GM12878 (cell line): ENCODE measurements around the gene SERPINA4. TPM values are rescaled to one million over a fixed set of nuclear protein-coding genes. Genes with fewer than 3 reads are reported as not detected.

Experiments used
- ATAC-seq: fragments of 200-7000 bp; cut with Tn5 transposase; 3 replicates; pipeline ENCODE4 v1.9.1; 2020; ENCODE audit warnings: mild to moderate bottlenecking, moderate library complexity
- BruUV-seq: library from RNA; stranded (reverse); fragments of 400-500 nt; replicated peaks from 2 replicates; lab custom pipeline; 2021; lab: Mats Ljungman, UMichigan
- CTCF ChIA-PET: fragments of 300-600 bp; sonication (Branson Sonifier 250); formaldehyde crosslinking; extraction: SDS; loops from one replicate; lab custom pipeline; 2021; ENCODE audit warnings: inconsistent platforms; lab: Yijun Ruan, JAX
- POLR2A ChIA-PET: fragments of 350-600 bp; formaldehyde crosslinking; extraction: SDS; loops from one replicate; lab custom pipeline; 2021; ENCODE audit warnings: inconsistent platforms; lab: Charles Lee
- RAD21 ChIA-PET: fragments of 300-600 bp; sonication (Branson Sonifier 250); formaldehyde crosslinking; loops from one replicate; lab custom pipeline; 2023; ENCODE audit warnings: antibody characterized with exemption; ENCODE audit not compliant: unreplicated experiment; lab: Charles Lee
- SMC1A ChIA-PET: fragments of 300-600 bp; sonication (Branson Sonifier 250); formaldehyde crosslinking; loops from one replicate; lab custom pipeline; 2023; ENCODE audit not compliant: unreplicated experiment, uncharacterized antibody; lab: Charles Lee
- DNase-seq: peaks from one replicate; pipeline ENCODE4 v3.0.0-alpha.2; 2011; ENCODE audit warnings: low read depth, low spot score
- FAIRE-seq: peaks from 3 replicates; lab custom pipeline; 2011; peaks lifted over from hg19 to GRCh38; lab: Jason Lieb, UNC
- H2AFZ ChIP-seq: 2 replicates; pipeline ENCODE4 v1.6.0; 2011; ENCODE audit warnings: low read depth, low read length, control low read depth; ENCODE audit not compliant: control insufficient read depth
- H3K27ac ChIP-seq: 2 replicates; pipeline ENCODE4 v1.5.1; 2011; ENCODE audit warnings: control low read depth; ENCODE audit not compliant: control insufficient read depth, insufficient read depth
- H3K27me3 ChIP-seq, 2 experiments: replicated peaks in 1 of 2; 2 replicates each; pipeline versions ENCODE4 v1.6.0 to v1.6.1; 2011; ENCODE audit warnings: low read length in 1 of 2; ENCODE audit not compliant: control insufficient read depth in 2 of 2, insufficient read depth in 2 of 2
- H3K36me3 ChIP-seq, 2 experiments: 2 replicates each; pipeline ENCODE4 v1.5.1; 2011; ENCODE audit warnings: low read length in 1 of 2; ENCODE audit not compliant: control insufficient read depth in 2 of 2, insufficient read depth in 2 of 2
- H3K4me1 ChIP-seq: 2 replicates; pipeline ENCODE4 v1.6.1; 2011; ENCODE audit warnings: mild to moderate bottlenecking, low read length, moderate library complexity, mixed read lengths; ENCODE audit not compliant: control insufficient read depth, insufficient read depth
- H3K4me2 ChIP-seq: 2 replicates; pipeline ENCODE4 v1.6.0; 2011; ENCODE audit warnings: control low read depth; ENCODE audit not compliant: control insufficient read depth, insufficient read depth
- H3K4me3 ChIP-seq: fragments of 200-600 bp; sonication (generic); 2 replicates; pipeline ENCODE4 v1.5.1; 2016
- H3K79me2 ChIP-seq: 2 replicates; pipeline ENCODE4 v1.6.0; 2011; ENCODE audit warnings: low read length; ENCODE audit not compliant: control insufficient read depth, insufficient read depth
- H3K9ac ChIP-seq: 2 replicates; pipeline ENCODE4 v1.8.0; 2011; ENCODE audit warnings: low read length, control low read depth, mixed read lengths; ENCODE audit not compliant: control insufficient read depth, insufficient read depth
- H3K9me3 ChIP-seq: replicated peaks from 3 replicates; pipeline ENCODE4 v1.5.1; 2011; ENCODE audit warnings: mild to moderate bottlenecking, low read length; ENCODE audit not compliant: control insufficient read depth, insufficient read depth
- H4K20me1 ChIP-seq: 2 replicates; pipeline ENCODE4 v1.6.0; 2011; ENCODE audit not compliant: control insufficient read depth, insufficient read depth
- BCL3 ChIP-seq: IDR thresholded peaks from 2 replicates; pipeline ENCODE4 v1.6.1; 2011; ENCODE audit warnings: borderline replicate concordance, low read depth, mild to moderate bottlenecking, moderate library complexity, low read length; ENCODE audit not compliant: insufficient read depth, poor library complexity, severe bottlenecking
- CEBPZ ChIP-seq: fragments of 150-350 bp; IDR thresholded peaks from 2 replicates; pipeline ENCODE4 v1.6.1; 2016; ENCODE audit warnings: low read depth, low read length
- CTCF ChIP-seq, 3 experiments: IDR thresholded peaks in 2 of 3; conservative IDR thresholded peaks in 1 of 3; 2 replicates each; pipeline ENCODE4 v1.5.1; 2011; ENCODE audit warnings: low read depth in 3 of 3, low read length in 3 of 3, mild to moderate bottlenecking in 3 of 3, control low read depth in 2 of 3, moderate library complexity in 2 of 3, inconsistent platforms in 1 of 3, mixed read lengths in 1 of 3; ENCODE audit not compliant: control insufficient read depth in 2 of 3, insufficient read depth in 1 of 3; ENCODE audit errors: extremely low read depth in 1 of 3
- EGR1 ChIP-seq, 2 experiments: IDR thresholded peaks; 1 replicate in 1 of 2; 2 replicates in 1 of 2; pipeline ENCODE4 v1.6.1; 2011 to 2012; ENCODE audit warnings: low read depth in 2 of 2, low read length in 2 of 2, borderline replicate concordance in 1 of 2, mild to moderate bottlenecking in 1 of 2, moderate library complexity in 1 of 2
- GABPA ChIP-seq: IDR thresholded peaks from 2 replicates; pipeline ENCODE4 v1.6.1; 2014; ENCODE audit warnings: antibody characterized with exemption, low read depth, mild to moderate bottlenecking, inconsistent platforms
- IRF4 ChIP-seq: IDR thresholded peaks from 2 replicates; pipeline ENCODE4 v1.6.1; 2011; ENCODE audit warnings: low read depth, low read length
- KLF5 ChIP-seq: fragments of 450-650 bp; IDR thresholded peaks from 2 replicates; pipeline ENCODE4 v1.6.1; 2014; ENCODE audit warnings: mild to moderate bottlenecking; ENCODE audit not compliant: partially characterized antibody
- NFYA ChIP-seq: IDR thresholded peaks from 2 replicates; pipeline ENCODE4 v1.6.1; 2011; ENCODE audit warnings: low read depth, mild to moderate bottlenecking, low read length, improper control_type of control experiment, borderline replicate concordance
- PBX3 ChIP-seq: IDR thresholded peaks from 2 replicates; pipeline ENCODE4 v1.6.1; 2011; ENCODE audit warnings: mild to moderate bottlenecking, low read depth, low read length, moderate library complexity; ENCODE audit not compliant: insufficient replicate concordance
- POLR2AphosphoS2 ChIP-seq: IDR thresholded peaks from 2 replicates; pipeline ENCODE4 v1.6.1; 2011; ENCODE audit warnings: low read depth, mild to moderate bottlenecking, low read length, improper control_type of control experiment, moderate library complexity
- RELB ChIP-seq: fragments of 450-650 bp; IDR thresholded peaks from 2 replicates; pipeline ENCODE4 v1.6.1; 2017; ENCODE audit warnings: low read depth, mild to moderate bottlenecking, moderate library complexity
- SIX5 ChIP-seq: IDR thresholded peaks from 2 replicates; pipeline ENCODE4 v1.6.1; 2011; ENCODE audit warnings: mild to moderate bottlenecking, low read depth, low read length, moderate library complexity; ENCODE audit not compliant: severe bottlenecking
- TCF7 ChIP-seq: IDR thresholded peaks from 2 replicates; pipeline ENCODE4 v1.6.1; 2014; ENCODE audit warnings: antibody characterized with exemption, borderline replicate concordance
- ZNF24 ChIP-seq: fragments of 450-650 bp; IDR thresholded peaks from 2 replicates; pipeline ENCODE4 v1.6.1; 2017; ENCODE audit warnings: antibody characterized with exemption, mild to moderate bottlenecking
- WGBS: methylation state at CpG from one replicate; pipeline ENCODE4 v1.1.6; 2016; ENCODE audit warnings: low lambda C conversion rate; ENCODE audit not compliant: insufficient replicate concordance, insufficient coverage; ENCODE audit errors: missing lambda C conversion rate; 5-methylcytosine and 5-hydroxymethylcytosine counted together
- in situ Hi-C: fragments of 300-500 bp; cut with MboI; formaldehyde crosslinking; loops from 9 replicates; pipeline ENCODE4 v1.14.3; 2018; ENCODE audit warnings: mixed read lengths
- intact Hi-C: fragments of 100-400 bp; cut with micrococcal nuclease; formaldehyde crosslinking; loops from one replicate; pipeline ENCODE4 v1.14.2; 2022; ENCODE audit not compliant: unreplicated experiment
- polyA plus RNA-seq, 11 experiments: library from polyadenylated mRNA; depleted of rRNA in 4 of 11; unstranded in 6 of 11; stranded (reverse) in 5 of 11; fragments of >200 nt; fragmentation: Nextera tagmentation in 4 of 11; fragmentation: Illumina TruSeq in 1 of 11; extraction: Ambion mirVana in 4 of 11; extraction: Trizol in 1 of 11; gene quantifications; 1 replicate in 1 of 11; 2 replicates in 10 of 11; pipeline versions ENCODE4 v1.2.1 to v1.2.3, GENCODE V29; 2011 to 2016; ENCODE audit warnings: inconsistent platforms in 2 of 11, missing spikeins in 2 of 11, low read depth in 1 of 11
- total RNA-seq, 4 experiments: library from RNA; depleted of rRNA in 3 of 4; stranded (reverse); fragments of >200 nt in 3 of 4; fragmentation: Illumina TruSeq in 1 of 4; extraction: Trizol in 1 of 4; gene quantifications; 2 replicates each; pipeline versions ENCODE4 v1.2.1 to v1.2.3, GENCODE V29; 2013 to 2021

SERPINA4 gene
- total and polyA plus RNA-seq, 10 of the 15 experiments (the other 5 are each of a cell fraction or from before 2014, with no cell fraction given): 0.13 TPM; not detected in 9

GRCh38 chr14:94595912-94596311 lies 34.7 kb downstream of the SERPINA4 start:
- Histone ChIP-seq H3K4me3 (no peak overlapping the region), H3K4me1 (no peaks in the 10 kb centered on the region), H3K9ac (no peak overlapping the region), H3K36me3 (no peaks in the 10 kb centered on the region), H3K4me2 (no peak overlapping the region), H4K20me1 (no peaks in the 10 kb centered on the region), H3K27me3 (no peaks in the 10 kb centered on the region; a peak in 2 of 4 replicates), H3K79me2 (no peaks in the 10 kb centered on the region), H2AFZ (no peak overlapping the region), H3K9me3 (no peaks in the 10 kb centered on the region), H3K27ac (no peak overlapping the region)
- DNase-seq (no peak), ATAC-seq (no peak), FAIRE-seq (no peak)
- WGBS: 29% methylated on average over 2 of the region's 2 CpGs
- intact Hi-C loops (no loop called here), in situ Hi-C loops (no loop called here)
- ChIA-PET POLR2A (no interaction called here), RAD21 (no interaction called here), SMC1A (no interaction called here), CTCF (no interaction called here)
- BruUV-seq: no TSS peak
- TF ChIP-seq NFYA: no peak
- TF ChIP-seq BCL3: no peak
- no peak for TF ChIP-seq GABPA
- TF ChIP-seq IRF4: no peak
- TF ChIP-seq KLF5: no peak
- TF ChIP-seq EGR1 (IDR thresholded peaks at IDR 0.05; ENCODE audit: borderline replicate concordance in 1 of 2, low read depth in 2 of 2, low read length in 2 of 2): no peak
- no peak for TF ChIP-seq SIX5
- TF ChIP-seq RELB: no peak
- TF ChIP-seq CTCF (IDR thresholded peaks at IDR 0.05 in 2 of 3, conservative IDR thresholded peaks at IDR 0.05 in 1 of 3; ENCODE audit: control insufficient read depth in 2 of 3, extremely low read depth in 1 of 3, insufficient read depth in 1 of 3, low read depth in 3 of 3, low read length in 3 of 3): no peak
- no peak for TF ChIP-seq PBX3
- no peak for TF ChIP-seq POLR2AphosphoS2
- TF ChIP-seq TCF7: no peak
- no peak for TF ChIP-seq ZNF24
- TF ChIP-seq CEBPZ: no peak
